ENCODE results near the gene NDUFA11.
"Not testable (repeated sequence)": the region's sequence is repeated elsewhere in the genome, so short reads cannot be mapped to it uniquely, and the experiment has no call there.

The NDUFA11 gene

DNA sequence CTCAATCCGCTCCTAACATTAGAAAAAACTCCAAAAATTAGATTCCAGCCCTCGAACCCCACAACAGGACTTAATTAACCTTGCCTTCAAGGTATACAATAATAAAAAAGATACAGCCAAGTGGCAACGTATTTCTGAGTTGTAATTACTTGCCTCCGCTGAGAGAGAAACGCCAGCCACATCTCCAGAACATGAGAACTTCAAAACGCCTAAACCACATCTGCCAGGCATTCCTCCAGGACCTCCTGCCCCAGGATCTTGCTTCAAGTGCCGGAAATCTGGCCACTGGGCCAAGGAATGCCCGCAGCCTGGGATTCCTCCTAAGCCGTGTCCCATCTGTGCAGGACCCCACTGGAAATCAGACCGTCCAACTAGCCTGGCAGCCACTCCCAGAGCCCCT, 49.5 kb downstream of the NDUFA11 start:
- DNase-seq: not testable (repeated sequence)

DNA sequence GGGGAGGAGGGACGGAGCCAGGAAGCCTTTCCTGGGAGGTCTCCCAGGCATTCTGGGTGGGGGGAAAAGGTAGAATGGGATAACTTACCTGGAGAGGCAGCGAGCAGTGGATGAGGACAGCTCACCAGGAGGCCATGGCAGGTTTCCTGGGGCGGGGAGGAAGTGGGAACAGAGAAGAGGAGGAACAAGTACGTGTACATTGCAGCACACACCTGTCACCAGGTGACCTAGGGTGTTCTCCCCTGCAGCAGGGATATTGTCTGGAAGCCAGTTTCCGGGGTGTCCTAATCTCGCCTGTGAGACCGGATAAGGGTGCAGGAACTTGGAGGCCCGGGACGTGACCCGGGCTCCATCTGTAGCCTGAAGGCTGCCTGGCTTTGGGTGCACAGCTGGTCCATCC, 52.3 kb downstream of the NDUFA11 start, which contains the start of gene FUT3:
TSS of gene FUT3 (minus strand) at position 148 of the 400 bp plus-strand sequence.
- DNase-seq: no peak

GRCh38 chr19:5850743-5851293, 52.8 kb downstream of the NDUFA11 start:
- DNase-seq: no peak

GRCh38 chr19:5850189-5850588, 53.4 kb downstream of the NDUFA11 start:
- DNase-seq: no peak

- DNase-seq: not testable (repeated sequence)
Measured at GRCh38 chr19:5848621-5849020, 55.0 kb downstream of the NDUFA11 start.

DNA sequence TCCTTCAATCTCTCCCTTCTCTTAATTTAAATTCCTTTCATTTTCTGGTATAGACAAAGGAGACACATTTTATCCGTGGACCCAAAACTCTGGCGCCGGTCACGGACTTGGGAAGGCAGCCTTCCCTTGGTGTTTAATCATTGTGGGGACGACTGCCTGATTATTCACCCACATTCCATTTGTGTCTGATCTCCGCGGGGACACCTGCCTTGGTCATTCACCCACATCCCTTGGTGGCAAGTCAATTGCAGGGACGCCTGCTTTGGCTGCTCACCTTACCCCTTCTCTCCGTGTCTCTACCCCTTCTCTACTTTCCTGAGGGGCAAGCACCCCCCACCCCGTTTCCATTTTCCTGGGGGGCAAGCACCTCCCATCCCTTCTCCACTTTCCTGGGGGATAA, 55.7 kb downstream of the NDUFA11 start:
- DNase-seq: not testable (repeated sequence)
